HFF-Myc (cell line): ENCODE data around the gene CACNA2D3.

ENCODE experiments used
- DNase-seq: peaks from one replicate; pipeline ENCODE4 v3.0.0-alpha.2; 2011; ENCODE audit warnings: low read depth; ENCODE audit errors: extremely low read depth
- H3K4me3 ChIP-seq: replicated peaks from 2 replicates; pipeline ENCODE4 v1.5.1; 2011; ENCODE audit warnings: low read depth, mild to moderate bottlenecking, control low read depth, low read length
- CTCF ChIP-seq: IDR thresholded peaks from 2 replicates; pipeline ENCODE4 v1.5.1; 2012; ENCODE audit warnings: mild to moderate bottlenecking, low read depth, low read length, control low read depth; ENCODE audit errors: missing control alignments

CACNA2D3 gene

GRCh38 chr3:54760201-54760600 is 637.8 kb downstream of the CACNA2D3 start:
- peak; percentile 35 for DNase-seq
- no peak for TF ChIP-seq CTCF
- H3K4me3 ChIP-seq = no peak overlapping the region

- no peak overlapping the region for H3K4me3 ChIP-seq
- TF ChIP-seq CTCF = no peak
- no peak for DNase-seq
These were observed 639.3 kb downstream of the CACNA2D3 start for GRCh38 chr3:54761637-54762036.

GRCh38 chr3:54764911-54765310 is 642.6 kb downstream of the CACNA2D3 start:
- no peak for TF ChIP-seq CTCF
- no peak for DNase-seq
- H3K4me3 ChIP-seq = no peak overlapping the region

- DNase-seq = no peak
- TF ChIP-seq CTCF = no peak
These were observed 648.7 kb downstream of the CACNA2D3 start for GRCh38 chr3:54771050-54771449.

GRCh38 chr3:54772051-54772450 is 649.7 kb downstream of the CACNA2D3 start:
- H3K4me3 ChIP-seq = no peak overlapping the region
- DNase-seq = no peak
- no peak for TF ChIP-seq CTCF

More at GRCh38 chr3:54771050-54771449, 648.7 kb downstream of the CACNA2D3 start:
- no peak overlapping the region for H3K4me3 ChIP-seq

- no peak overlapping the region for H3K4me3 ChIP-seq
- TF ChIP-seq CTCF = no peak
- no peak for DNase-seq
These were observed 650.4 kb downstream of the CACNA2D3 start for GRCh38 chr3:54772746-54773145.

GRCh38 chr3:54773271-54773670 is 650.9 kb downstream of the CACNA2D3 start:
- TF ChIP-seq CTCF = no peak
- H3K4me3 ChIP-seq = no peak overlapping the region
- no peak for DNase-seq
